Prostate gland (tissue), 2 donors: ENCODE measurements around the gene PRRT3. TPM values are rescaled to one million over a fixed set of nuclear protein-coding genes. Genes with fewer than 3 reads are reported as not detected.

Experiments
- DNase-seq: peaks from one replicate; pipeline ENCODE4 v3.0.0-alpha.2; 2019; ENCODE audit warnings: low spot score
- H3K27ac ChIP-seq, 2 donors: fragments of 200-600 bp; sonication (generic); 2 replicates each; pipeline ENCODE4 v1.5.1; 2017 to 2019
- H3K27me3 ChIP-seq: fragments of 200-600 bp; sonication (generic); replicated peaks from 2 replicates; pipeline ENCODE4 v1.5.1; 2019; ENCODE audit not compliant: insufficient read depth
- H3K36me3 ChIP-seq, 2 donors: fragments of 200-600 bp; sonication (generic); 1 replicate in 1 of 2; 2 replicates in 1 of 2; pipeline versions ENCODE4 v1.5.1 to v1.8.1; 2017 to 2019
- H3K4me1 ChIP-seq: fragments of 200-600 bp; sonication (generic); replicated peaks from 2 replicates; pipeline ENCODE4 v1.5.1; 2019
- H3K4me3 ChIP-seq, 2 donors: fragments of 200-600 bp; sonication (generic); 2 replicates each; pipeline ENCODE4 v1.5.1; 2017 to 2019
- H3K9me3 ChIP-seq: fragments of 200-600 bp; sonication (generic); 2 replicates; pipeline ENCODE4 v1.5.1; 2017
- POLR2A ChIP-seq: fragments of 450-650 bp; IDR thresholded peaks from one replicate; pipeline ENCODE4 v1.6.1; 2016; ENCODE audit warnings: antibody characterized with exemption, mild to moderate bottlenecking
- POLR2AphosphoS5 ChIP-seq: sonication (generic); formaldehyde crosslinking; IDR thresholded peaks from one replicate; pipeline ENCODE4 v1.6.1; 2017; ENCODE audit warnings: antibody characterized with exemption
- WGBS: methylation state at CpG from one replicate; pipeline ENCODE4 v1.1.5; 2018; 5-methylcytosine and 5-hydroxymethylcytosine counted together
- intact Hi-C: fragments of 100-400 bp; cut with DNase I; formaldehyde crosslinking; loops from one replicate; pipeline ENCODE4 v1.14.2; 2022
- total RNA-seq, 2 donors: library from RNA; depleted of rRNA; stranded (reverse); fragments of >200 nt; gene quantifications; one replicate each; pipeline ENCODE4 v1.1.0, GENCODE V29; 2016
- TF ChIP-seq, protein P1 (sequence below), 4 experiments: fragments of 200-600 bp in 2 of 4; fragments of 450-650 bp in 2 of 4; sonication (generic) in 2 of 4; IDR thresholded peaks; 1 replicate in 3 of 4; 2 replicates in 1 of 4; pipeline ENCODE4 v1.5.1; 2016 to 2019; ENCODE audit warnings: antibody characterized with exemption in 4 of 4, mild to moderate bottlenecking in 2 of 4, moderate library complexity in 2 of 4

Gene PRRT3
- total RNA-seq, 2 donors from 2014 or later: 8.9 to 10.1 TPM

GRCh38 chr3:9912294-9912935 lies 39.8 kb downstream of the PRRT3 start:
- Histone ChIP-seq H3K27ac (no peak overlapping the region), H3K27me3 (no peaks in the 10 kb centered on the region), H3K4me3 (no peak overlapping the region), H3K36me3 (no peaks in the 10 kb centered on the region), H3K9me3 (no peaks in the 10 kb centered on the region), H3K4me1 (peaks cover 12% of the 10 kb centered on the region)
- intact Hi-C loops: loop anchor here (10.0 kb wide), 1 partner anchor 178 kb away; the partner anchor contains the start of gene BRPF1
- TF ChIP-seq, protein P1, sequence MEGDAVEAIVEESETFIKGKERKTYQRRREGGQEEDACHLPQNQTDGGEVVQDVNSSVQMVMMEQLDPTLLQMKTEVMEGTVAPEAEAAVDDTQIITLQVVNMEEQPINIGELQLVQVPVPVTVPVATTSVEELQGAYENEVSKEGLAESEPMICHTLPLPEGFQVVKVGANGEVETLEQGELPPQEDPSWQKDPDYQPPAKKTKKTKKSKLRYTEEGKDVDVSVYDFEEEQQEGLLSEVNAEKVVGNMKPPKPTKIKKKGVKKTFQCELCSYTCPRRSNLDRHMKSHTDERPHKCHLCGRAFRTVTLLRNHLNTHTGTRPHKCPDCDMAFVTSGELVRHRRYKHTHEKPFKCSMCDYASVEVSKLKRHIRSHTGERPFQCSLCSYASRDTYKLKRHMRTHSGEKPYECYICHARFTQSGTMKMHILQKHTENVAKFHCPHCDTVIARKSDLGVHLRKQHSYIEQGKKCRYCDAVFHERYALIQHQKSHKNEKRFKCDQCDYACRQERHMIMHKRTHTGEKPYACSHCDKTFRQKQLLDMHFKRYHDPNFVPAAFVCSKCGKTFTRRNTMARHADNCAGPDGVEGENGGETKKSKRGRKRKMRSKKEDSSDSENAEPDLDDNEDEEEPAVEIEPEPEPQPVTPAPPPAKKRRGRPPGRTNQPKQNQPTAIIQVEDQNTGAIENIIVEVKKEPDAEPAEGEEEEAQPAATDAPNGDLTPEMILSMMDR (IDR thresholded peaks at IDR 0.05): no peak
- TF ChIP-seq POLR2A (no peak), POLR2AphosphoS5 (no peak)
- WGBS: 80% methylated on average over 7 of the region's 7 CpGs
- DNase-seq: no peak

DNA sequence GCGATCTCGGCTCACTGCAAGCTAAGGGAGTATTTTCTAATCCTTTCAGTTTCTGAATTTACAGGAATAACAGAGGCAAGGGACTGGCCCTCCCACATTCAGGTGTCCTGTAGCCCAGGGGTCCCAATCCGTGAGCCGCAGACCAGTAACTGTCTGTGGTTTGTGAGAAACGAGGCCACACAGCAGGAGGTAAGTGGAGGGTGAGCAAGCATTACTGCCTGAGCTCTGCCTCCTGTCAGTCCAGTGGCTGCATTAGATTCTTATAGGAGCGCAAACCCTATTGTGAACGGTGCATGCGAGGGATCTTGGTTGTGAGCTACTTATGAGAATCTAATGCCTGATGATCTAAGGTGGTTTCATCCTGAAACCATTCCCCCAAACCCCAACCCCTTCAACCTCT lies 40.3 kb downstream of the PRRT3 start:
- no peak for DNase-seq
- WGBS: 96% methylated on average over 8 of the region's 8 CpGs
- H3K9me3 ChIP-seq: no peaks in the 10 kb centered on the region
- intact Hi-C loops: loop anchor here (10.0 kb wide), 1 partner anchor 177 kb away; the partner anchor contains the start of gene BRPF1
- no peak overlapping the region for H3K27ac ChIP-seq
- no peaks in the 10 kb centered on the region for H3K27me3 ChIP-seq
- no peaks in the 10 kb centered on the region for H3K36me3 ChIP-seq
- H3K4me3 ChIP-seq: no peak overlapping the region
- TF ChIP-seq POLR2AphosphoS5 (no peak), POLR2A (no peak)
- TF ChIP-seq, protein P1 (IDR thresholded peaks at IDR 0.05): no peak
- peaks cover 12% of the 10 kb centered on the region for H3K4me1 ChIP-seq

- 80% methylated on average over 7 of the region's 7 CpGs for WGBS
- DNase-seq: no peak
- Histone ChIP-seq H3K27me3 (no peaks in the 10 kb centered on the region), H3K4me1 (peaks cover 3% of the 10 kb centered on the region), H3K9me3 (no peaks in the 10 kb centered on the region), H3K36me3 (no peaks in the 10 kb centered on the region), H3K27ac (no peak overlapping the region), H3K4me3 (no peak overlapping the region)
- intact Hi-C loops: loop anchor here (10.0 kb wide), 1 partner anchor 175 kb away; the partner anchor contains the start of gene BRPF1
- TF ChIP-seq POLR2AphosphoS5 (no peak), POLR2A (no peak)
Measured at GRCh38 chr3:9909221-9910013, 42.8 kb downstream of the PRRT3 start.

- H3K27me3 ChIP-seq: no peaks in the 10 kb centered on the region
- no peaks in the 10 kb centered on the region for H3K36me3 ChIP-seq
- DNase-seq: no peak
- H3K4me3 ChIP-seq: no peak overlapping the region
- intact Hi-C loops: no loop called here
- TF ChIP-seq, protein P1 (IDR thresholded peaks at IDR 0.05): no peak
- TF ChIP-seq POLR2AphosphoS5 (no peak), POLR2A (no peak)
- no peak overlapping the region for H3K27ac ChIP-seq
- no peaks in the 10 kb centered on the region for H3K4me1 ChIP-seq
- WGBS: 100% methylated on average over 3 of the region's 3 CpGs
- no peaks in the 10 kb centered on the region for H3K9me3 ChIP-seq
Measured at GRCh38 chr3:9908286-9908685, 43.9 kb downstream of the PRRT3 start.

DNA sequence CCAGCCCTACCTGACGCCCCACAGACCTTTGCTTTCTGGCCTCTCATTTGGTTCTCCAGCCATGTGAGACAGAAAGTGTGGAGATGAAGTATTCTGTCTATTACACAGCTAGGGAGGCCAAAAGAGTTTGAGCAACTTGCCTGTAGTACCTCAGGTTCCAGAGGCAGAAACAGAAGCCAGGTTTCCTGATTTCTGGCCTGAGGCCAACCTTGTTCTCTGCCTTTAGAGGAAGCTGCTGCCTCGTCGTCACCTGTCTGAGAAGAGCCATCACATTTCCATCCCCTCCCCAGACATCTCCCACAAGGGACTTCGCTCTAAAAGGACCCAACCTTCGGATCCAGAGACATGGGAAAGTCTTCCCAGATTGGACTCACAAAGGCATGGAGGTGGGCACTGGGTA lies 45.7 kb downstream of the PRRT3 start:
- H3K4me3 ChIP-seq: no peak overlapping the region
- DNase-seq: no peak
- H3K27me3 ChIP-seq: no peaks in the 10 kb centered on the region
- intact Hi-C loops: no loop called here
- no peaks in the 10 kb centered on the region for H3K9me3 ChIP-seq
- no peak overlapping the region for H3K27ac ChIP-seq
- TF ChIP-seq, protein P1 (IDR thresholded peaks at IDR 0.05): no peak
- TF ChIP-seq POLR2AphosphoS5 (no peak), POLR2A (no peak)
- 87% methylated on average over 5 of the region's 5 CpGs for WGBS
- no peaks in the 10 kb centered on the region for H3K36me3 ChIP-seq
- no peaks in the 10 kb centered on the region for H3K4me1 ChIP-seq
